GM13977 (cell line): Measurements from ENCODE around the gene DAPK1.

Experiments
- DNase-seq: peaks from one replicate; pipeline ENCODE4 v3.0.0; 2012; ENCODE audit warnings: low spot score
- CTCF ChIP-seq: IDR thresholded peaks from 2 replicates; pipeline ENCODE4 v1.5.1; 2012; ENCODE audit warnings: mild to moderate bottlenecking, control low read depth; ENCODE audit not compliant: insufficient read depth; ENCODE audit errors: extremely low read depth, missing control alignments
- in situ Hi-C: fragments of 300-500 bp; cut with MboI; formaldehyde crosslinking; loops from one replicate; pipeline ENCODE4 v1.12.0; 2022; ENCODE audit warnings: low sequenced_read_pairs, low pct_unique_long_range_greater_than_20kb, mixed read lengths, inconsistent platforms; ENCODE audit not compliant: unreplicated experiment

Gene DAPK1

GRCh38 chr9:87590996-87591395 is 93.3 kb downstream of the DAPK1 start:
- in situ Hi-C loops: no loop called here

GRCh38 chr9:87592554-87593358 is 95.1 kb downstream of the DAPK1 start:
- in situ Hi-C loops: no loop called here
- no peak for DNase-seq
- TF ChIP-seq CTCF: no peak

More at GRCh38 chr9:87590996-87591395, 93.3 kb downstream of the DAPK1 start:
- DNase-seq: no peak
- TF ChIP-seq CTCF: no peak

- no peak for DNase-seq
- in situ Hi-C loops: no loop called here
- TF ChIP-seq CTCF: no peak
Measured at GRCh38 chr9:87593359-87593980, 95.8 kb downstream of the DAPK1 start.

- in situ Hi-C loops: no loop called here
- DNase-seq: no peak
- no peak for TF ChIP-seq CTCF
Measured at GRCh38 chr9:87594194-87594593, 96.5 kb downstream of the DAPK1 start.

GRCh38 chr9:87594662-87595061 is 97.0 kb downstream of the DAPK1 start:
- in situ Hi-C loops: no loop called here
- no peak for DNase-seq
- no peak for TF ChIP-seq CTCF

GRCh38 chr9:87595610-87596009 is 97.9 kb downstream of the DAPK1 start:
- no peak for TF ChIP-seq CTCF
- in situ Hi-C loops: no loop called here
- DNase-seq: no peak
